Stomach (tissue), 4 donors: ENCODE results near the gene TRDMT1.

Source experiments
- POLR2A ChIP-seq, 4 donors: fragments of 450-650 bp; IDR thresholded peaks; one replicate each; pipeline ENCODE4 v1.6.1; 2016; ENCODE audit warnings: antibody characterized with exemption in 4 of 4, control low read depth in 2 of 4, mild to moderate bottlenecking in 1 of 4, moderate library complexity in 1 of 4
- TF ChIP-seq, protein P1 (sequence below), 7 experiments: fragments of 450-650 bp in 4 of 7; fragments of 200-600 bp in 3 of 7; sonication (generic) in 3 of 7; IDR thresholded peaks; one replicate each; pipeline ENCODE4 v1.5.1; 2016 to 2019; ENCODE audit warnings: antibody characterized with exemption in 7 of 7, control low read depth in 2 of 7, mild to moderate bottlenecking in 1 of 7

DNA sequence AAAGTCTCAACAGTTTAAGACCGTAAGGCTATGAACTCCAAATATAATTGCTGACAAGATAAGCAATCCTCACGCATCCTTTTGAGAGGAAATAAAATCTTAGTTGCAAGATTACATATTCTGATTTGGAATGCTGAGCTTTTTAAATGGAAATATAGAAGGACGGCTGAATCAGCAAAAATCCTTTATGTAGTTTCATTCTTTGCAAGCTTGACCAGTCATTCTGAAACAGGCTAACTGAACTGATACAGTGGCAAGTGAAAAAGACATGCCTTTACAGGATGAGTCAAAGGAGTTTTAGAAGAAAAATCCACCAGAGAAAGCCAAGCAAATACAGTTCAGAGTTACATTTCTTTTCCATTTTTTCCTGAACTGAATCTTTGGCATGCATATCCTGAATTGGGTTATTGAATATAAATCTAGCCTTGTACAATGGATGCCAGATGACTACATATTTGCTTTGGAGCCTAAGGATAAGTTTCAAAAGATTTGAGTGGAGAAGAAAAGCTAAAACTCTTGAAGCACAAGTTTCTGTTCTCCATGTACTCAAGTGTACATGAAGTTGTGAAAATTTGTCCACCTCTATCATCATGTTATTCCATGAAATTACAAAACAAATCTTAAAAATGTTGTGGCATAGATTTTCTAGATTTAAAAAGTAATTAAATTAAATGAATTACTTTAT is 30.9 kb upstream of the TRDMT1 start:
- TF ChIP-seq, protein P1, sequence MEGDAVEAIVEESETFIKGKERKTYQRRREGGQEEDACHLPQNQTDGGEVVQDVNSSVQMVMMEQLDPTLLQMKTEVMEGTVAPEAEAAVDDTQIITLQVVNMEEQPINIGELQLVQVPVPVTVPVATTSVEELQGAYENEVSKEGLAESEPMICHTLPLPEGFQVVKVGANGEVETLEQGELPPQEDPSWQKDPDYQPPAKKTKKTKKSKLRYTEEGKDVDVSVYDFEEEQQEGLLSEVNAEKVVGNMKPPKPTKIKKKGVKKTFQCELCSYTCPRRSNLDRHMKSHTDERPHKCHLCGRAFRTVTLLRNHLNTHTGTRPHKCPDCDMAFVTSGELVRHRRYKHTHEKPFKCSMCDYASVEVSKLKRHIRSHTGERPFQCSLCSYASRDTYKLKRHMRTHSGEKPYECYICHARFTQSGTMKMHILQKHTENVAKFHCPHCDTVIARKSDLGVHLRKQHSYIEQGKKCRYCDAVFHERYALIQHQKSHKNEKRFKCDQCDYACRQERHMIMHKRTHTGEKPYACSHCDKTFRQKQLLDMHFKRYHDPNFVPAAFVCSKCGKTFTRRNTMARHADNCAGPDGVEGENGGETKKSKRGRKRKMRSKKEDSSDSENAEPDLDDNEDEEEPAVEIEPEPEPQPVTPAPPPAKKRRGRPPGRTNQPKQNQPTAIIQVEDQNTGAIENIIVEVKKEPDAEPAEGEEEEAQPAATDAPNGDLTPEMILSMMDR (IDR thresholded peaks at IDR 0.05), result no peak
- TF ChIP-seq POLR2A (IDR thresholded peaks at IDR 0.05), result no peak
